Measurements from ENCODE around the gene WFIKKN2.

Gene WFIKKN2

DNA sequence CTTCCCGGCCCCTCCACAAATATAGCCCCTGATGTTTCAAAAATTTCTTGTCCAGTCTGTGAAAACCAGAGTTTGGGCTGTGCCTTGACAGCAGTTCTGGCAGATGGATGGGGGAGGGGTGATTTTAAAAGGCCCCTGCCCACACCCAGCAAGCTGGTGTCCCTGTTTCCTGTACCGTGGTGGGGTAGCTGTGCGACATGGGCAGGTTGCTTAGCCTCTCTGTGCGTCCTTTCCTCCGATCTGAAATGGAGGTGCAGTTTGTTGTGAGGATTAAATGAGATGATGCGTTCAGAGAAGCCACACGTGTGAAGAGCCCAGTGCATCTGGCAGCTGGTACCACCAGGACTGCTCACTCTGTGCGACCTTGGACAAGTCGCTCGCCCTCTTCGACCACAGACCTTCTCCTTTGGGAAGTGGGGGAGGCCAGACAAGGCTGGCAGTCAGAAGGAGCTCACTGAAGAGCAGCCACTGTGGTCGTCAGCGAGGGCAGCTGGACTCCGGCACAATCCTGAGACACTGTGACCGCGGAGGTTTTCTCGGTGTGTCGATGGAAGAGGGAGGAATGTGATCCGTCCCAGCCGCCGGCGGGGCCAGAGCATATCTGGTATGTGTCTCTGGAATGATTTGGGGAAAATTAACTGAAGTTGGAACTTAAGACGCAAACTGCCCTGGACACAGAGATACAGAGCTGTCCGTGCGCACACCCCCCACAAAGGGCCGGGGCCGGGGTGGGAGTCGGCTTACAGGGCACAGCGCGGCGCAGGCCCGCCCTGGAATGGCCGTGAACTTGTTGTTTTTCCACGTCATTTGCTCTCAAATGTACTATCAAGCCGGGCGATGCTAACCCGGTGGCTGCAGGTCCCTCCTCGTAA is 721 bp upstream of the WFIKKN2 start:
- peak; percentile 69 for DNase-seq (ENCODE audit: low spot score)

DNA sequence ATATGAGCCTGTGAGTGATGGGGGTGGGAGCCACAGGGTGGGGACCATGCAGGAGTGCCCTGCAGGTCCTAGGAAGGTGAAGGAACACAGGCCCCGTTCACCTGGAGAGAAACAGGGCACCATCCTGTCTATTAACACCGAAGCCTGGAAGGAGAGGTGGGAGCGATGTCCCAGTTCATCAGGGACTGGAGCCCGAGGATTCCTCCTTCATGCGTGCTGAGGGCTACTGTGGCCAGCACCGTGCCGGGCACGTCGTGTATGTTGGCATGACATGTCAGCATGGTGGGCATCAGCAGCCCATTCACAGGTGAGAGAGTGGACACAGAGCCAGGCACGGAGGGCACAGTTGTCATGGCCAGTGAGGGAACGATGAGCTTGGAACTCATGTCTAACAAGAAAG is 1.4 kb downstream of the WFIKKN2 start:
- no peak for DNase-seq (ENCODE audit: low spot score)

DNA sequence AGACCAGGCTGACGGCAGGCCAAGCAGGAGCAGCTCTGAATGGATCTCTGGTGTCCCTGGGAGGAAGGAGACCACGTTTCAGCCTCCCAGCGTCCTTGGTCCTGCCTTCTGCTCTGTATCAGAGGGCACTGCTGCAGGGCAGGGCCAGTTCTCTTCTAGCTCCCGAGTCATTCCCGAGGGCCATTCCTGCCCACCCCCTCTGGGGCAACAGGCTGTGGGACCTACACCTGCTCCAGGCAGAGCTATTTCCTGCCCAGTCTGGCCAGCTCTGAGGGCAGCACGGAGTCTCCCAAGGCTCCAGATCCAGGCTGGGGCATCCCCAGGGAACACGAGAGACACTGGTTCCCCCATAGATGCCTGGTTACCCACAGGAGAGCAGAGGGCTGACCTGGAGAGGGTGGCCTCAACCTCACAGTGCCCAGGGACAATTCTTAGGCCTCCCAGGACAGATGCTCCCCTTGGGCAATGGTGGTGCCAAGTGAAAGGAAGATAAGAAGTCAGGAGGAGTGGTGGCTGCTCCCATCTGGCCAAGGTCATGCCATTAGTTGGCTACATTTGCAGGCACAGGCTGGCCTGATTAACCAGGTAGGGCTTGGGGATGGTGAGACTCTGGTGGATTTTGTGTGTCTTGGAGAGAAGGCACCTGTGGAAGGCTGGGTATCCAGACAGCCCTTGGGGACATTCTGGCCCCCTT is 2.0 kb downstream of the WFIKKN2 start:
- DNase-seq (ENCODE audit: low spot score): no peak

DNA sequence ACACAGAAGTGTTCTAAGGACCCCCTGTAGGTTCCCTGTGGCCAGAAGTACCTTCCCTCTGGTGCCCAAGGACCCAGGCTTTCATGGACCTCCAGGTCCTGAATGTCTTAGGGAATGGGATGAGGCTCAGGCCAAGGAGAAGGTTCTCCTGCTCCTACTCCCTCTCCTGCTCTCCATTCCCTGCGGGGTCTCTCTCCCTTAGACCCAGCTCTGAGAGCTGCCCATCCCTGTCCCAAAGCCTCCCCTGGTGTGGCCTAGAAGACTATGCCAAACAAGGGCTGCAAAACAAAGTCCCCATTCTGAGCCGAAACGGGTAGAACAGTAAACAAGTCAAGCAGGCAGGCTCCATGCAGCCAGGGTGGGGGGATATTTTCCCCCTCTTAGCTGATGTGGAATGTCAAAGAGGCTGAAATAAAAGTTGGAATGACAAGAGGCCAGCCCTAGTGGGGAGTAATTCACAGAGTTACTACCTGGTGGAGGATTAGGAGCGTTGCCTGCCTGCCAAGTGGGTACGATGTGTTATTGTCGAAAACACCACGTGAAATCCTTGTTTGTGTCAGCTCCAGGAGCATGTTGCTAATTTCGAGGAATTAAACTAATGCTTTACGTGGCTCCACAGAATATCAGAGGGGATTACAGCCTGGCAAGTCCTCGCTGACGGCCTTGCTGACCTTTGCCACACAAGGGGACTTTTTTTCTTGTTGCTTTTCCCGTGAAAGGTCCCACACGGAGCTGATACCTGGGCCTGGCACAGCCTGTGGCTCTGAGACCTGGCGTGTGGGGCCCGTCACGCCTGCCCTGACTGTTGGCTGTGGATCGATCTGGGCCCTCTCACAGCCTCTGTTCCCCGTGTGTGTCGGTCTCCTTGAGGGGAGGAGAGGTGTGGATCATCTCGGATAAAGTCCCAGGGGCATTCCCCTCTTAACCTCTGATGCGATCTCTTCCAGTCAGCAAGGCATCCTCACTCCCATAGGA is 2.9 kb downstream of the WFIKKN2 start:
- no peak for DNase-seq (ENCODE audit: low spot score)

DNA sequence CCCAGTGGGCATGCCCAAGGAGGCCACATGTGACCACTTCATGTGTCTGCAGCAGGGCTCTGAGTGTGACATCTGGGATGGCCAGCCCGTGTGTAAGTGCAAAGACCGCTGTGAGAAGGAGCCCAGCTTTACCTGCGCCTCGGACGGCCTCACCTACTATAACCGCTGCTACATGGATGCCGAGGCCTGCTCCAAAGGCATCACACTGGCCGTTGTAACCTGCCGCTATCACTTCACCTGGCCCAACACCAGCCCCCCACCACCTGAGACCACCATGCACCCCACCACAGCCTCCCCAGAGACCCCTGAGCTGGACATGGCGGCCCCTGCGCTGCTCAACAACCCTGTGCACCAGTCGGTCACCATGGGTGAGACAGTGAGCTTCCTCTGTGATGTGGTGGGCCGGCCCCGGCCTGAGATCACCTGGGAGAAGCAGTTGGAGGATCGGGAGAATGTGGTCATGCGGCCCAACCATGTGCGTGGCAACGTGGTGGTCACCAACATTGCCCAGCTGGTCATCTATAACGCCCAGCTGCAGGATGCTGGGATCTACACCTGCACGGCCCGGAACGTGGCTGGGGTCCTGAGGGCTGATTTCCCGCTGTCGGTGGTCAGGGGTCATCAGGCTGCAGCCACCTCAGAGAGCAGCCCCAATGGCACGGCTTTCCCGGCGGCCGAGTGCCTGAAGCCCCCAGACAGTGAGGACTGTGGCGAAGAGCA is 4.4 kb downstream of the WFIKKN2 start:
- no peak for DNase-seq (ENCODE audit: low spot score)

DNA sequence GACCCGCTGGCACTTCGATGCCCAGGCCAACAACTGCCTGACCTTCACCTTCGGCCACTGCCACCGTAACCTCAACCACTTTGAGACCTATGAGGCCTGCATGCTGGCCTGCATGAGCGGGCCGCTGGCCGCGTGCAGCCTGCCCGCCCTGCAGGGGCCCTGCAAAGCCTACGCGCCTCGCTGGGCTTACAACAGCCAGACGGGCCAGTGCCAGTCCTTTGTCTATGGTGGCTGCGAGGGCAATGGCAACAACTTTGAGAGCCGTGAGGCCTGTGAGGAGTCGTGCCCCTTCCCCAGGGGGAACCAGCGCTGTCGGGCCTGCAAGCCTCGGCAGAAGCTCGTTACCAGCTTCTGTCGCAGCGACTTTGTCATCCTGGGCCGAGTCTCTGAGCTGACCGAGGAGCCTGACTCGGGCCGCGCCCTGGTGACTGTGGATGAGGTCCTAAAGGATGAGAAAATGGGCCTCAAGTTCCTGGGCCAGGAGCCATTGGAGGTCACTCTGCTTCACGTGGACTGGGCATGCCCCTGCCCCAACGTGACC is 5.0 kb downstream of the WFIKKN2 start:
- DNase-seq (ENCODE audit: low spot score): no peak

DNA sequence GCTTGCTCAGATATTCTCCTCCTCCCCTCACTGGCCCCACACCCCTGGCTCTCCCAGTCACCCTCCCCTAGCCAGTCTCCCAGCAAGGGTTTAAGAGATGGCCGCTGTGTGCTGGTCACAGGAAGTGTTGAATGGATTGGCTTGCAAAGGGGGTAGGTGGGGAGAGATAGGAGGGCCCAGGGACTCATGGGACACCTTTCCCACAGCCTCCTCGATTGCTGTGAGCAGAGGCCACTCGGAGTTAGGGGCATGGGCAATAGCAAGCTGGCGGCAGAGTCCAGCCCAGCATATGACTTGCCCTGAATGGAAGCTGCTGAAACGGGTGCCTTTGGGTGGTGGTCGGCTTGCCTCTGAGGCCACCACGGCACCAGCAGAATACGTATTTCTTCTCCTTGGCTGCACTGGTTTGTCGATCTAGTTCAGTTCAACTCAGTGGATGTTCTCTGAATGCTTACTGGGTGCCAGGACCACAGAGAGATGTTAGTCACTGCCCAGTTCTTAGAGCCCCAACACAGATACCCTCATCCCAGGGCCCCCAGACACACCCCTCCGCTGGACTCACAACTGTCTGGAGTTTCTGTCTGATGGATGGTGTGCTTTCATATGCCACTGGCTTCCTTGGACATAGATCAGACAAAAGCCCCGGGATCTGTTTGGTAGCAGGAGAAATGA is 6.0 kb downstream of the WFIKKN2 start:
- no peak for DNase-seq (ENCODE audit: low spot score)

DNA sequence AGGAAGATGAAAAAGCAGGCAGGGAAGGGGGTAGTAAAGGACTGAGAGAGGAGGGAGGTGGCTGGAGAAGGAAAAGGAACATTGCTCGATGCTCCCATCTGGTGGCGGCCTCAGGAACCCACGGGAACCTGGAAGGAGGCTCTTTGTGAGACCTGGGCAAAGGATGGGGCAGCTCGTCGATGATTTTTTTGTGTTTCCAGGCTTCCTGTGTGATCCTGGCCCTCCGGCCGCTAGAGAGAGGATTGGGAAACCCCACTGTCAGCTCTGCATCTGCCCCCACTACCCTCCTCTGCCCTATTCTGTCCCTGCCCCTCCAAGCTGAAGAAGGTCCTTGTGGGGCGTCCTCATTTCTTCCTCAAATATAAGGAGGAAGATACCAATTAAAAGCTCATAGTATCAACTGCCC is 6.6 kb downstream of the WFIKKN2 start:
- peak; percentile 90 for DNase-seq (ENCODE audit: low spot score)

DNA sequence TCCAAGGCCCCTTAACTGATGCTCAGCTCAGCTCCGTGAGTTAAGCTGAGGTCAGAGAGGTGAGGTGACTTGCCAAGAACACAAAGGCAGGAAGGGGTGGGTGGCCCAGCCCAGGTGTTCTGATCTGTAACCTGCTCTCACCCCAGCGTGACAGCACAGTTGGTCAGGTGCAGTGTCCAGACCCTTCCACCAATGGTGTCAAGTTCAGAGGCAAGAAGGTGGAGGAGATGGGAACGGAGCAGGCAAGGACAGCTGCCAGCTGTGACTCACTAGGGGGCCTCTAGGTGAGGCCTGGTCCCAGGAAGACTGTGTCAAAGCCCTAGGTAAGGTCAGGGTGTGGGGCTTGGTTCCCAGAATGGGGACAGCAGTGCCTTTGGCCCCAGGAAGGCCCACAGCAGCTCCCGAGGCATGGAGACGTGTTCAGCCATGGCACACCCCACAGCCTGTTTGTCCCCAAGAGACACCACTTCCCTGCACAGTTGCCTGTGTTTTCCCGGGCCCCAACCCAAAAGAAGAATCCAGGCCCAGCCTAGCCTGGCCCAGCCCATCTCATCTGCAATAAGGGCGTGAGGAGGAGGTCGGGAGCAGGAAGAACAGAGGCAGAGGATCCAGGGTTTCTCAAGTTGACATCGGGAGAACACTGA is 7.2 kb downstream of the WFIKKN2 start:
- DNase-seq (ENCODE audit: low spot score): no peak

DNA sequence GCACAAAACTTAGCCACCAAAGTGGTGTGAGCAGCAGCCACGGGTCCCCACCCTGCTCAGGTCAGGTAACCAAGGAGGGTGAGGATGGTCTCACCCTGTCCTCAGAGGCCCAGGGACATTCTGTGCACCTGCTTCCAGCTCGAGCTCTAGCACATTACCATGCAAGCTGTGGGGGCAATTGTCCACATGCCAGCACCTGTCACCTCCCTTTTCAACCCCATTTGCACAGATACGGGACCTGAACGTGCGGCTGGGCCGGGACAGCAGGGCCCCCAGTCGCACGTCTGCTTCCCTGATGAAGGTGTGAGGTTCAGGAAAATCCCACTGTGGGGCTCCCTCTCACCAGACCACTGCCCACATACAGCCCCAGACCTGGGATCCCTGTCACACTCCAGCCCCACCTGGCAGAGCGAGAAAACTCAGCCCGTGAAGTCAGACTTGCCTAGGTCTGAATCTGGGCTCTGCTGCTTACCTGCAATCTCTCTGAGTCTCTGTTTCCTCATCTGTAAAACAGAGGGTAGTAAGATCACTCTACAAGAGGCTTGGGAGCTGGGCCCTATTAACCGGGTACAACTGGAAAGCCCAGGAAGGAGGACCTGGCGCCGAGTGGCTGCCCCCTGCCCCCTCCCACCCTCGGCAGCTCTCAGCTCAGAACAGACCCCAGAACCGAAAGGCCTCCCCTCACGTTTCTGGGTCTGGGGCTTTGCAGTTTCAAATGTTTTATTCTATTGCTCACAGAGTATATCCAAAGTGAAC is 7.9 kb downstream of the WFIKKN2 start:
- no peak for DNase-seq (ENCODE audit: low spot score)

DNA sequence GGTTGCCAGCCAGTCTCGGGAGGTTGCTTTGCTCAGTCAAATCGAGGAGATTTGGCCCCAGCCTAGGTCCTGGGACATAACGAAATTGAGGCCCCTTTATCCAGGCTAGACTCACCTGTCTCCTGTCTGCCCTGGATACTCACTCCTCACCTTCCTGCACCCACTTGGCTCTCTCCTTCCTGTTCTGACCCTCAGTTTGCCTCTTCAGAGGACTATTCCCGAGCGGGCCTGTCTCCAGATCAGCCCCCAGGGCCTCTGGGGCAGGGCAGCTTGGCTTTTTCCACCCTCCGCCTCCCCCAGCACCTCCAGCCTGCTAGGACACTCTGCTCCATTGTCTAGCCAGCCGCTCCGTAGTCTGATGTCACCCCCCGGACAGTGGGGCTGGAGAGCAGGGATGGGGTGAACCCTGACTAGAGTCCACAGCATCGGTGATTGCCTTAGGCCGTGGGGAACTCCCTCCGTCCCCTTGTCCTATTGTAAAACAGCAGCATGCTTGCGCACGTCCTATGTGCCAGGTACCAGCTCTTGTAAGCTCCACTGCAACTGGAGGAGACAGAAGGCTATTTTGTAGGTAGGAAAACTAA is 8.8 kb downstream of the WFIKKN2 start:
- DNase-seq (ENCODE audit: low spot score): no peak

DNA sequence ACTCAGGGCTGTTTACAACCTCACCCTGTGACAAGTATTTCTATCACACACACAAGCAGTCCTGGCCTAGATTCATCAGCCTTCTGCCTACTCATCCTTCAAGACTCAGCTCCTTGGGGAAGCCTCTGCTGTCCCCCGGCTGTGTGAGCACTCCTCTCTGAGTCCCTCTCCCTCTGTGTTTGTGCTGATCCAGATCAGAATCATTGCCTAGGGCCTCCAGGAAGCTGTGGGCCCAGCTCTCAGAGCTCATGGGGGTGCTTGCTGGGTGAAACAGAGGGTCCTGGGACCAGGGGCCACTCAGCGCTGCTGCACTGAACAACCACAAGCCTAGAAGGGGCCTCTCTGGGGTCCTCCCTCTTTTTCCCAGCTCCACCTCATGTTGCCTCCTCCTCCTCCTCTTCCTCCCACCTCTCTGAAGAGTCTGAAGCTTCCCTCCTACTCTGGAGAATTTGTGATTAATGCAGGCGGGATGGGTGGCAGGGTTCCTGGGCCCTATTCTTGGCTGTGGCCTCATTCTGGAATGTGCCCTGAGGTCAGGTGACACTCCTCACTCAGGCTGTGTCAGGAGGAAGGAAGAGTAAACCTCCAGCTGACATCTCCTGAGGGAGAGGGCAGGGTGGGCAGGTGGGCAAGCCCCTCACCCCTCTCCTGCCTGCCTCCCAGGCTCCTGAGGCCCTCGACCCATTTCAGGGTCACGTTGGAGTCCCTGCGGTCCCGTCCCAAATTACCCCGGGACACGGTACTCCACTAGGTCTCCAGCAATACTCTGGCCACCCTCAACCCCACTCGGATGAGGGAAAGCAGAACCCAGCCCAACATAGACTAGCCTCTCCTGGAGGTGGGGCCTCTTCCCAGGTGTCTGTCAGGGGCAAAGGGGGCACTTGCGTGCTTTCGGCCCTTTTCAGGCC is 10.1 kb downstream of the WFIKKN2 start:
- peak; percentile 63 for DNase-seq (ENCODE audit: low spot score)

DNA sequence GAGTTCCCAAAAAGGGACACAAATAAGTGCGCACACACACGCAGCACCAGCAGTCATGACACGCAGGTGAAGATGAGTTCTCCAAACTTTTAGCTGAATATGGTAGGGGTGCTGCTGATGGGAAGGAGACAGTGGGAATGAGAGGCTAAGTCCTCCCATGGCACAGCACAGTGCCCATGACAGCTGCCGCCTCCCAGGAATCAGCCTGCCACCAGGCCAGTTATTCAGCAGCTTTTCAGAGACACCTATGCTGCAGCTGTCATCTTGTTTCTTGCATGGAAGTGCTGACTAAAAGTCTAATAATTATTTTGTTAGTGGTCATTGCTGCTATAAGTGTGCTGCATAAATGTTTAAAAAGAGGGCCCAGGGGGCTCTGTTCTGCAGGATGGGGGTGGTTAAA is 12.2 kb downstream of the WFIKKN2 start:
- DNase-seq (ENCODE audit: low spot score): no peak

DNA sequence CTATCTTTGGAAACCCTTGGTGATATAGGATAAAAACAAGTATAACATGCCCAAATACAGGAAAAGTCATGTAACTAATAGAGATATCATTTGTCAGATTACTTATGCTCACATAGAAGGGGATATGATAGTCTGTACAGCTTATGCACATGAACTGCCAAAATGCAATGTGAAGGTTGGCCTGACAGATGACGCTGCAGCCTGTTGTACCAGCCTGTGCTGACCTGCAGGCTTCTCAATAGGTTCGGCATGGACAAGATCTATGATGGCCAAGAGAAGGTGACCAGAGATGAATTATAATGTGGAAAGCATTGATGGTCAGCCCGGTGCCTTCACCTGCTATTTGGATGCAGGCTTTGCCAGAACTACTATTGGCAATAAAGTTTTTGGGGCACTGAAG is 12.7 kb downstream of the WFIKKN2 start:
- DNase-seq (ENCODE audit: low spot score): no peak

DNA sequence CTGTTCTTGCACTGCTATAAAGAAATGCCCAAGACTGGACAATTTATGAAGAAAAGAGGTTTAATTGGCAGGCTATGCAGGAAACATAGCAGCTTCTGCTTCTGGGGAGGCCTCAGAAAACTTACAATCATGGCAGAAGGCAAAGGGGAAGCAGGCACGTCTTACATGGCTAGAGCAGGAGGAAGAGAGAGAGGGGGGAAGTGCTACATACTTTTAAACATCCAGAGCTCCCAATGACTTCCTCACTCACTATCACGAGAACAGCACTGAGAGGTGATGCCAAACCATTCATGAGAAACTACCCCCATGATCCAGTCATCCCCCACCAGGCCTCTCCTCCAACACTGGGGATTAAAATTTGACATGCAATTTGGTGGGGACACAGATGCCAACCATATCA is 13.3 kb downstream of the WFIKKN2 start:
- DNase-seq (ENCODE audit: low spot score): no peak

DNA sequence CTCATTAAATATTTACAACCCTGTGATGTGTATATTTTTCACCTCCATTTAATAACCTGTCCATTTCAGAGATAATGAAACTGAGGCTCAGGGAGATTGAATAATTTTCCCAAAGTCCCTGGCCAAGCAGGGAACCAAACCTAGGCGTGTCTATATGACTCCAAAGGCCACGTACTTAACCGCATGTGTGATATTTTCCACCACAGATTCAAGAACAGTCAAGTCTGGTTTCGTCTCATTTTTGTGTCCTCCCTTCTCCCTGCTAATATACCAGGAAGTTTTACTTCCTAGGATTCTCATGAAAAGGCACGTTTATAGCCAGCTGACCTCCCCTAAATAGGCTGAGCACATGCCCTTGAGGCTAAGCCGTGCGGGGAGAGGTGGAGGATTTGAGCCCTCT is 15.3 kb downstream of the WFIKKN2 start:
- DNase-seq (ENCODE audit: low spot score): no peak

DNA sequence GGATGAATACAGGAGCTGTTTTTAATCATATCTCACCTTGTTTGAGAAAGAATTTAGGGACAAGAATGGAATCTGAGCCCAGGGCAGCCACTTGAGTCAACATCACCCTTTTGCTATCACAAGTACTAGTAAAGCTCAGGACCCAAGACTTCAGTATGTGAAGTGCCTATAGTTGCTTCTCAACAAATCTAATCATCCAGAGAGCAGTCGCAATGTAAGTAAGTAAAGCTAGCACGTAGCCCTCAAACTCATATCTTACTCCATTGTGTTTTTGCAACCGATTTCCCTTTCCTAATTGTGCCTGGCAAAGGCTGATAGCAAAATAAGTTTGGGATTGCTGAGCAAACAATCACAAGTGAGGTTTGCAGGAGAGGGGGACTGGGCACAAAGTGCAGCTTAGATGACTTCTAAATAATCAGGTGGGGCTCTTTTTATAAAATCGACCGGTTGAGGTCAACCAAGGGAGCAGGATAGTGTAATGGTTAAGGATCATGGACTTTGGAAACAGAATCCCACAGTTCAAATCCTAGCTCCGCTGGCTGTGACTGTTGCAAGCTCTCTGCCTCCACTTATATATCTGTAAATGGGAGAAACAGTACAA is 17.7 kb downstream of the WFIKKN2 start:
- DNase-seq (ENCODE audit: low spot score): no peak

DNA sequence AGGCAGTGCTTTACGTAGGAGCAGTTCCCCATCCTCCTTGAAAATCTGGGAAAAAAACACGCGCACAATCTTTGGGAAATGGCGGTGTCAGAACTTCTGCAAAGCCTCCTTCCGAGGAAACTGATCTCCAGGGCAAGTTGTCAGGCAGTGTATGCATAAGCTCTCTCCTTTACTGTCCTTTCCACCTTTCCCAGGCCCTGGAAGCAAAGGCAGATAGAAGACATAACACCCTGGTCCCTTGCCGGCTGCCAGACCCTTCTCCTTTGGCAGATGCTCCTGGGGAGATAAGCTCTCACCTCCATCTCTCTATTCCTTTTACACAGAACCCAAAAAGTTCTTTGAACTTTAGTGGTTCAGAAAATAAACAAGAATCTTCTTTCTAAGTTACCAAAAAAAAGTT is 18.4 kb downstream of the WFIKKN2 start:
- DNase-seq (ENCODE audit: low spot score): no peak

All from AG08396 (cell line).